Lower lobe of right lung (tissue), 2 donors: ENCODE results near the gene C17orf75. TPM values are rescaled to one million over a fixed set of nuclear protein-coding genes. Genes with fewer than 3 reads are reported as not detected.

Experiments
- ATAC-seq, 2 donors: fragments of 200-7000 bp; cut with Tn5 transposase; one replicate each; pipeline ENCODE4 v1.9.1; 2020 to 2022; ENCODE audit warnings: mild to moderate bottlenecking in 2 of 2, moderate library complexity in 2 of 2
- DNase-seq: peaks from one replicate; pipeline ENCODE4 v3.0.0-alpha.2; 2020
- H3K27ac ChIP-seq: fragments of 200-600 bp; one replicate; pipeline ENCODE4 v1.8.0; 2022
- H3K27me3 ChIP-seq: fragments of 200-600 bp; one replicate; pipeline ENCODE4 v1.8.0; 2022; ENCODE audit warnings: low read depth
- H3K36me3 ChIP-seq: fragments of 200-600 bp; one replicate; pipeline ENCODE4 v1.8.0; 2022; ENCODE audit warnings: mild to moderate bottlenecking
- H3K4me1 ChIP-seq: fragments of 200-600 bp; one replicate; pipeline ENCODE4 v1.8.0; 2022
- H3K4me3 ChIP-seq: fragments of 200-600 bp; one replicate; pipeline ENCODE4 v1.8.0; 2022; ENCODE audit warnings: mild to moderate bottlenecking
- H3K9me3 ChIP-seq: fragments of 200-600 bp; one replicate; pipeline ENCODE4 v1.8.0; 2022
- CTCF ChIP-seq: fragments of 200-600 bp; IDR thresholded peaks from one replicate; pipeline ENCODE4 v1.8.0; 2022; ENCODE audit warnings: antibody characterized with exemption, mild to moderate bottlenecking
- intact Hi-C: fragments of 100-400 bp; cut with DNase I; formaldehyde crosslinking; loops from one replicate; pipeline ENCODE4 v1.11.0; 2022
- total RNA-seq: library from RNA; stranded (reverse); fragmentation: NEBNext Ultra II Directional; extraction: Animal tissue kit (Norgen Biotek cat#: 25700); gene quantifications from one replicate; pipeline ENCODE4 v1.2.1, GENCODE V29; 2021
- donor health status: DM: no; HTN: yes; CAD: no; lungs with severe emphysema.

Gene C17orf75
- total RNA-seq, 1 donor from 2014 or later = 11.7 TPM

- peak; percentile 96 for DNase-seq
- H3K4me1 ChIP-seq = peaks cover 47% of the 10 kb centered on the region
- no peaks in the 10 kb centered on the region for H3K27me3 ChIP-seq
- no peak for TF ChIP-seq CTCF
- H3K4me3 ChIP-seq = peak within 1 kb of the TSS; percentile 82
- intact Hi-C loops = no loop called here
- H3K9me3 ChIP-seq = no peaks in the 10 kb centered on the region
- H3K36me3 ChIP-seq = peaks cover 35% of the 10 kb centered on the region
- peak; percentile 99 for ATAC-seq
- H3K27ac ChIP-seq = peak within 1 kb of the TSS; percentile 98
Observed at GRCh38 chr17:32349854-32350665, 8.1 kb upstream of the C17orf75 start, which contains the start of gene ZNF207. Gene ZNF207, plus strand, starts transcription at chr17:32350157. Its CDS starts 129 bp downstream, at chr17:32350286.

- Histone ChIP-seq H3K27ac (peak overlapping the region; percentile 98), H3K9me3 (no peaks in the 10 kb centered on the region), H3K4me1 (peaks cover 41% of the 10 kb centered on the region), H3K36me3 (peaks cover 29% of the 10 kb centered on the region), H3K4me3 (peak overlapping the region; percentile 82), H3K27me3 (no peaks in the 10 kb centered on the region)
- ATAC-seq (peak in 1 of 2 donors; percentile 32), DNase-seq (no peak)
- no peak for TF ChIP-seq CTCF
- intact Hi-C loops = no loop called here
Observed at GRCh38 chr17:32349503-32349853, 7.5 kb upstream of the C17orf75 start.

- no peak overlapping the region for H3K27ac ChIP-seq
- H3K27me3 ChIP-seq = no peaks in the 10 kb centered on the region
- no peak for TF ChIP-seq CTCF
- H3K4me3 ChIP-seq = no peak overlapping the region
- DNase-seq (no peak), ATAC-seq (no peak)
- intact Hi-C loops = no loop called here
- H3K4me1 ChIP-seq = peaks cover 31% of the 10 kb centered on the region
- H3K9me3 ChIP-seq = no peaks in the 10 kb centered on the region
- H3K36me3 ChIP-seq = peaks cover 19% of the 10 kb centered on the region
Observed at GRCh38 chr17:32348483-32348800, 6.5 kb upstream of the C17orf75 start.

- Histone ChIP-seq H3K36me3 (no peaks in the 10 kb centered on the region), H3K27me3 (no peaks in the 10 kb centered on the region), H3K9me3 (no peaks in the 10 kb centered on the region), H3K4me1 (peaks cover 20% of the 10 kb centered on the region), H3K27ac (no peak overlapping the region), H3K4me3 (no peak overlapping the region)
- DNase-seq (no peak), ATAC-seq (no peak)
- intact Hi-C loops = no loop called here
- TF ChIP-seq CTCF = no peak
Observed at GRCh38 chr17:32345951-32346600, 4.1 kb upstream of the C17orf75 start.

DNA sequence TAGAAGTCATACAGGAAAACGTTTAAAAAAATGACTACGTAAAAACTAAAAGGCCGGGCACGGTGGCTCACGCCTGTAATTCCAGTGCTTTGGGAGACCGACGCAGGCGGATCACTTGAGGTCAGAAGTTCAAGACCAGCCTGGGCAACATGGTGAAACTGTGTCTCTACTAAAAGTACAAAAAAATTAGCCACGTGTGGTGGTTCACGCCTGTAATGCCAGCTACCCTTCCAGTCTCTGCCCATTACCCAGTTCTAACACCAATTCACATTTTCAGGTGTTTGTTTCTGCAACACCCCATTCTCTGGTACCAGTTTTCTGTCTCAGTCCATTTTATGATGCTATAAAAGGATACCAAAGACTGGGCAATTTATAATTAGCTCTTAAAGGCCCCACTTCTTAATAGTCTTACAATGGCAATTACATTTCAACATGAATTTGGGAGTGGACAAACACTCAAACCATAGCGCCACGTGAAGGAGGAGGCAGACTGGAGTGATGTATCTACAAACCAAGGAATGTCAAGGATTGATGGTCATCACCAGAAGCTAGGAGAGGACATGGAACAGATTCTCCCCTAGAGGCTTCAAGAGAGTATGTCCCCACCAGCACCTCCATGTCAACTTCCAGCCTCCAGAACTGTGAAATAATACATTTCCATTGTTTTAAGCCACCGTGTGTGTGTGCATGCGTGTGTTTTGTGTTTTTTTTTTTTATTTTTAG lies 791 bp upstream of the C17orf75 start:
- ATAC-seq = no peak

More for the DNA sequence above, 791 bp upstream of the C17orf75 start:
- TF ChIP-seq CTCF = no peak
- no peaks in the 10 kb centered on the region for H3K9me3 ChIP-seq
- peak overlapping the region; percentile 80 for H3K4me3 ChIP-seq
- peaks cover 20% of the 10 kb centered on the region for H3K36me3 ChIP-seq
- intact Hi-C loops = no loop called here
- peaks cover 14% of the 10 kb centered on the region for H3K4me1 ChIP-seq
- H3K27me3 ChIP-seq = no peaks in the 10 kb centered on the region
- H3K27ac ChIP-seq = peak overlapping the region; percentile 82
- DNase-seq = no peak
